GM13976 (cell line): Measurements from ENCODE around the gene TMCC2.
A peak's percentile ranks its signal among the peaks of the same experiment; 100 is the strongest.
"Not testable (repeated sequence)": the region's sequence is repeated elsewhere in the genome, so short reads cannot be mapped to it uniquely, and the experiment has no call there.

ENCODE experiments used
- DNase-seq: peaks from one replicate; pipeline ENCODE4 v3.0.0; 2012; ENCODE audit warnings: low spot score
- CTCF ChIP-seq: IDR thresholded peaks from 2 replicates; pipeline ENCODE4 v1.5.1; 2012; ENCODE audit warnings: borderline replicate concordance, mild to moderate bottlenecking; ENCODE audit not compliant: insufficient read depth; ENCODE audit errors: extremely low read depth, missing control alignments, control extremely low read depth
- in situ Hi-C: fragments of 300-500 bp; cut with MboI; formaldehyde crosslinking; loops from one replicate; pipeline ENCODE4 v1.12.0; 2022; ENCODE audit warnings: low sequenced_read_pairs, mixed read lengths, inconsistent platforms; ENCODE audit not compliant: unreplicated experiment

Gene TMCC2, protein sequence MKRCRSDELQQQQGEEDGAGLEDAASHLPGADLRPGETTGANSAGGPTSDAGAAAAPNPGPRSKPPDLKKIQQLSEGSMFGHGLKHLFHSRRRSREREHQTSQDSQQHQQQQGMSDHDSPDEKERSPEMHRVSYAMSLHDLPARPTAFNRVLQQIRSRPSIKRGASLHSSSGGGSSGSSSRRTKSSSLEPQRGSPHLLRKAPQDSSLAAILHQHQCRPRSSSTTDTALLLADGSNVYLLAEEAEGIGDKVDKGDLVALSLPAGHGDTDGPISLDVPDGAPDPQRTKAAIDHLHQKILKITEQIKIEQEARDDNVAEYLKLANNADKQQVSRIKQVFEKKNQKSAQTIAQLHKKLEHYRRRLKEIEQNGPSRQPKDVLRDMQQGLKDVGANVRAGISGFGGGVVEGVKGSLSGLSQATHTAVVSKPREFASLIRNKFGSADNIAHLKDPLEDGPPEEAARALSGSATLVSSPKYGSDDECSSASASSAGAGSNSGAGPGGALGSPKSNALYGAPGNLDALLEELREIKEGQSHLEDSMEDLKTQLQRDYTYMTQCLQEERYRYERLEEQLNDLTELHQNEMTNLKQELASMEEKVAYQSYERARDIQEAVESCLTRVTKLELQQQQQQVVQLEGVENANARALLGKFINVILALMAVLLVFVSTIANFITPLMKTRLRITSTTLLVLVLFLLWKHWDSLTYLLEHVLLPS

DNA sequence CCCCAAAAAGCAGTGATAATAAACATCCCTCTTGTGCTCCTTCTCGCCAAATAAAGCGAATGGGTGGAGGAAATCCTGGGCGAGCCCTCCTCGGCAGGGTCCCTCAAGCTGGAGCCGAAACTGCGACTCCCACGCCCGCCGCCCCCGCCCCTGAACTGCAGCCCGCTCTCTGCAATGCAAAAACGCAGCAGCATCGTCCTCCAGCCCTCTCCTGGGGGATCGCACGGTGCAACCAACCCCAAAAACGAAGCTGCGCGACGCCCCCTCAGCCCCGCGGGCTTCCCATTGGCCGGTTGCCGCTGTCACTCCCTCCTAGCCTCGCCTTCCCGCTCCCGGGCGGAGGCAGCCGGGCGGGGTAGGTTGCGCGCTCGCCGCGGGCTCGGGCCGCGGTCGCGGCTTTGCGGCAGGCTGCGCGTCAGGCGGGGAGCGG, at the start of gene TMCC2:
Gene TMCC2 (plus strand): TSS at position 363 of the 430 bp plus-strand sequence. CDS start 619 bp downstream, outside the sequence.
- in situ Hi-C loops, result no loop called here
- TF ChIP-seq CTCF, result no peak
- peak; percentile 96 for DNase-seq

DNA sequence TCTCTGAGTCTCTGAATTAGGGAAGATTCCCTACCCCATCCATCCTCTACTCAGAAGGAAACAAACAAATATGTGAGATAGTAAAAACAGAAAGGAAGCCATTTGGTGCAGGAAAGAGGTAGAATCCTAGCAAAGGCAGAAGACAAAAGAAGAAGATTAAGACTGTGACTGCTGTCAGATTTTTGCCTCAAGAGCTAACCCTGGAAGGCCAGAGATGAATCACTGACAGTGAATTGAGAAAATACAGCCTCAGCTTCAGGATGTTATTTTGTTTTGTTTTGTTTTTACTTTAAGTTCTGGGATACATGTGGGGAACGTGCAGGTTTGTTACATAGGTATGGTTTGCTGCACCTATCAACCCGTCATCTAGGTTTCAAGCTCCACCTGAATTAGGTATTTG, 47.9 kb upstream of the TMCC2 start:
- no peak for DNase-seq
- TF ChIP-seq CTCF, result no peak
- in situ Hi-C loops, result no loop called here

GRCh38 chr1:205180331-205180730, 47.4 kb upstream of the TMCC2 start:
- in situ Hi-C loops, DNase-seq: not testable (repeated sequence)

GRCh38 chr1:205182930-205183329, 44.8 kb upstream of the TMCC2 start:
- TF ChIP-seq CTCF, result no peak
- no peak for DNase-seq
- in situ Hi-C loops, result no loop called here

GRCh38 chr1:205183676-205184335, 43.9 kb upstream of the TMCC2 start:
- DNase-seq, result no peak
- TF ChIP-seq CTCF, result no peak
- in situ Hi-C loops, result no loop called here

DNA sequence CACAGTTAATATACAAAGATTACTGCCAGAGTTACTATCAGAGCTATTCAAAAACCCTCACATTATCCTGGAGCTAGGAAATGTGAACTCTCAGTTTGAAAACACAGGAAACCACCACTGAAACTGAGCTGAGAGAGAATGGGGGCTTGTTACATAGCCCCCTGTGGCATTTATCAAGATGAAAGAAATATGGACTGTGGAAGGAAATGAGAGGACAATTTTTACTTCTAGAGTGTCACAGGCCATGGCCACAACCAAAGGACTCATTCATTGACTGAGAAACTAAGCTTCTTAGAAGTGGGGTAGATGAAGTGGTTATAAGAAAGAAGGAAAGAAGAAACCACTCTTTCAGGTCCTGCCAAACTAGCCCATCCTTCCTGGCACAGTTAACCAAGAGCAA, 41.6 kb upstream of the TMCC2 start:
- in situ Hi-C loops, result no loop called here
- DNase-seq, result no peak

More for the DNA sequence above, 41.6 kb upstream of the TMCC2 start:
- TF ChIP-seq CTCF, result no peak
